Iris pigment epithelial cell (primary cell): ENCODE results near the gene BST2.
"Not testable (repeated sequence)": the region's sequence is repeated elsewhere in the genome, so short reads cannot be mapped to it uniquely, and the experiment has no call there.

ENCODE experiments used
- DNase-seq: peaks from one replicate; pipeline ENCODE4 v3.0.0-alpha.2; 2011; ENCODE audit warnings: low read depth

The BST2 gene

GRCh38 chr19:17389957-17390664, 15.3 kb downstream of the BST2 start:
- no peak for DNase-seq

DNA sequence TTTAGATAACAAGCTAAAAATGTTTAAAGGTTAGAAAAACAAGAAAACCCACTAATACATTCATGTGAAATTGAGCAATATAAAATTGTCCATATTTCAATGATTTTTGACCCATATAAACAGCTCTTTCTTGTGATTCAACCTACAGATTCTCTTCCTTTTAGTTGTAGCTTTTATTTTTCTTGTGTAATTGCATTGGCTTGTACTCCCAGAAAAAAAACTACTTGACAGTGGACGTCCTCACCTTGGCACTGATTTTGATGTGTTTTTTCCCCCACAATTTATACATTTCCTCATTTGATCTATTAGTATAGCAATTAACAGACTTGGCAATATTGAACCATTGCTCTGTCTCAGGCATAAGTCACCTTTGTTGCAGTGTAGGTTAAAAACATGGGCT, 16.1 kb downstream of the BST2 start:
- no peak for DNase-seq

- DNase-seq: peak; percentile 43
Observed at GRCh38 chr19:17385878-17386611, 19.4 kb downstream of the BST2 start.

DNA sequence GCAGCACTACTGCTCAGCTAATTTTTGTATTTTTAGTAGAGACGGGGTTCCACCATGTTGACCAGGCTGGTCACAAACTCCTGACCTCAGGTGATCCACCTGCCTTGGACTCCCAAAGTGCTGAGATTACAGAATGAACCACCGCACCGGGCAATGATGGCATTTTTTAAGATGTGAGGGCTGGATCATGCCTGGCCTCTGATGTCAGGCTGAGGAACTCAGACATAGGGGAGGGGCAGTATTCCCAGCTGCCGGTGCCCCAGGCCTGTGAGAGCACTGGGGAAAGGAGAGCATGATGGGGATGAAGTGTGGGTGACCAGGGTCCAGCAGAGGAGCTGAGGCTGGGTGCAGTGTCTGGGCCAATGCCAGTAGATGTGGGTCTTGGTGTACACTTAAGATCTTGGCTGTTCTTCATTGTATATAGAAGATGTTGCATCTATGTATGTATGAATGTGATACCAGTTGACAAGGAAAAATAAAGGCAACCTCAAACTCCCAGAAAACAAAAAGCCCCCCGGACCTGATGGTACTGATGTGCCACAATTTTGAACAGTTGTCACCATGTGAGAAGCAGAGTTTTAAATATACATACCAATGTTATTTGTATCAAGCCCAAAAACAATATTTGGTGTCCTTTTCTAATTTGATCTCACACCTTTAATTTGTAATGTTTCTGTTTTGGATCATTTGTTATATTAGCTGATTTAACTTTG, 24.8 kb downstream of the BST2 start:
- no peak for DNase-seq

GRCh38 chr19:17379221-17379631, 26.2 kb downstream of the BST2 start:
- DNase-seq: no peak

DNA sequence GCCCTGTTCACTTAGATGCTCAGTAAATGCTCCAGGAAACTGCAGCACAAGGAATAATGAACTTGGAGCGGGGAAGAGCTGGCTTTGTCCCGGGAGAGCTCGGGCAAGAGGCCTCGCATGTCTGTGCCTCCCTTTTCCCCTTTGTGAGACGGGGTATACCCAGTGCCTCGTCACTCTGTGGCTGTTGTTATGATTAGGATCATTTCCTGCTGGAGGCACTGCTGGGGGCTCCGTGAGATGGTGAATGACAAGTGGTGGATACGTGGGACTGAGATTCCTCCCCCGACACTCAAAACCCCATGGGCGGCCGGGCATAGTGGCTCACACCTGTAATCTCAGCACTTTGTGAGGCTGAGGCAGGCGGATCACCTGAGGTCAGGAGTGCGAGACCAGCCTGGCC, 27.2 kb downstream of the BST2 start:
- no peak for DNase-seq

GRCh38 chr19:17376935-17377600, 28.4 kb downstream of the BST2 start, which contains the start of gene PLVAP:
Gene PLVAP (minus strand): TSS chr19:17377342. CDS start chr19:17377288, 54 bp downstream.
- DNase-seq: no peak

DNA sequence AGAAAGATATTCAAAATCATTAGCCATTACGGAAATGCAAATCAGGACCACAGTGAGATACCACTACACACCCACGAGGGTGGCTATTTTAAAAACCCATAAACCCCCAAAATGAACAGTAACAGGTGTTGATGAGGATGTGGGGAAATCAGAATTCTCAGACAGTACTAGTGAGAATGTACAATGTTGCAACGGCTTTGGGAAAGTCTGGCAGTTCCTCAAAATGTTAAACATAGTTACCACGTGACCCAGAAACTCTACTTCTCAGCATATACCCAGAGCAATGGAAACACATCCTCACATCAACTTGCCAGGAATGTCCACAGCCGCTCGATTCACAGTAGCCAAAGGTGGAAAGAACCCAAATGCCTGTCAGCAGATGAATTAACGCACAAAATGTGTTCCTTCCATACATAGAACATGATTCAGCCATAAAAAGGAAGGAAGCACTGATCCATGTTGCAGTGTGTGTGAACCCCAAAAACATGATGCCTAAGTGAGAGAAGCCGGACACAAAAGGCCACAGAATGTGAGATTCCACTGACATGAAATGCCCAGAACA, 35.3 kb downstream of the BST2 start:
- DNase-seq: peak; percentile 55

- DNase-seq: no peak
Observed at GRCh38 chr19:17365361-17365760, 40.1 kb downstream of the BST2 start.

GRCh38 chr19:17363852-17364605, 41.4 kb downstream of the BST2 start:
- not testable (repeated sequence) for DNase-seq

DNA sequence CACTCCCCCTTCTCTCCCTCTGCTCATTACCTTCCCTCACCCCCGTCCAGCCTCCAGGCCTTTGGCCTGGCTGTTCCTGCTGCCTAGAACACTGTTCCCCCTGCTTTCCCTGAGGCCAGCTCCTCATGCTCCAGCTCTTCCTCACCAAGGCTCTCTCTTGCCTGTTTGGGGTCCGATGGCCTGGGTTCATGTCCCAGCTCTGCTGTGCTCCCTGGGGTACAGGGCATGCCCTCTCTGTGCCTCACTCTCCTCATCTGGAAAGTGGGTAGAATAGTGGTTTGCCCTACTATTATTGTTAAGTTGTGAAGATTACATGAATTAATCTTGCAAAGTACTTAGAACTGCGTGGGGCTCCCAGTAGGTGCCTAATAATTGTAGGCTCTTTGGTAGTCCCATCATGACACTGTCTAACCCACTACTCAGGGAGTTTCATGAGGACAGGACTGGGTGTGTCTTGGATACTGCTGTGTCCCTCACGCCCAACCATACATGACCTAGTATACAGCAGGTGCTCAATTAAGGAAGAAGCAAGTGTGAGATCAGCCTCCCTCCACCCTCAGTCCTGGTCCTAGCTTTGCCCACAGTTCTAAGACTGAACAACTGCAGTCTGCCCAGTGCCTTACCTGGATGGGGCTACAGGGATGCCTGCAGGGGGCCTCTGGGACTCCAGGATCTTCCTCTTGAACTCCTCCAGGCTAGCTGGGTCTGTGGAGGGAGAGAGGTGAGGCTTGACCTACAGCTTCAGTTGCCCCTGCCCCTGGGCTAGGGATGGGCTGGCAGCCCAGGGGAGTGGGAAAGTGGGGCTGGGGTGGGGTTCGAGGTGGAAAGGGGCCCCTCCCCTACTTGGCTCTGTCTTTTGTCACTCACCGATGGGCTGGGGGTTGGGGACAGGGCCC, 45.3 kb downstream of the BST2 start:
- no peak for DNase-seq

GRCh38 chr19:17358395-17358794, 47.0 kb downstream of the BST2 start:
- no peak for DNase-seq

DNA sequence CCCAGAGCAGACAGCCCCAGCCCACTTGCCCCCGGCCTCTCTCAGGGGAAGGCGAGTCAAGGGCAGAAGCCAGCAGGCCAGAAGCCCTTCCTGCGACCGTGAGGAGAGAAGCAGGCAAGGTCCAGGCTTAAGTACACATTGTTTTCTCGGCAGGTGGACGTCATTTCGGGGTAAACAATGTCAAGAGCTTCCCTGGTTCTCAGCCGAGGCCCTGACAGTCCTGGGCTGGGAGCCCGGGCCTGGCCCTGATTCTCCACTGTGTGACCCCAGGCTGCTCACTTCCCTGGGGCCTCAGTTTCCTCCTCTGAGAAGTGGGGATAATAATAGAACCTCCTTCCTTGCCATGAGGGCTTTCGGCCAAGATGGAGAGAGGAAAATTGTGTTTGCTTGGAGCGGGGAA, 47.7 kb downstream of the BST2 start:
- DNase-seq: no peak

- DNase-seq: no peak
Observed at GRCh38 chr19:17357078-17357666, 48.3 kb downstream of the BST2 start.

DNA sequence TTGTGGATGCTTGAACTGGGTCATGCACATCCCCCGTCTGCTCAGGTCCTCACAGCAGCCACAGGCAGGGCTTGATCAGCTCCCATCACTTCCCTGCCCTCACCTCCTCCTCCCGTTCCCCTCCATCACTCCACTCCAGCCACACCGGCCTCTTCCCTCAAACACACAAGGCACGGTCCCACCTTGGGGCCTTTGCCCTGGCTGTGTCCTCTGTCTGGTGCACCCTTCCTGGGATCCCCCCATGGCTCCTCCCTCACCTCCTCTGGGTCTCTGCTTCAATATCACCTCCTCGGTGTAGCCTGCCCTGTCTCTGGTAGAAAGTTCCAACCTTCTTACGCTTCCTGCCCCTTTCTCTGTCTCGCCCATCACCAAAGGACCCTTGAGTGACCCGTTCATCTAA, 52.0 kb downstream of the BST2 start:
- no peak for DNase-seq
